ENCODE measurements around the gene VAX1.

The VAX1 gene

DNA sequence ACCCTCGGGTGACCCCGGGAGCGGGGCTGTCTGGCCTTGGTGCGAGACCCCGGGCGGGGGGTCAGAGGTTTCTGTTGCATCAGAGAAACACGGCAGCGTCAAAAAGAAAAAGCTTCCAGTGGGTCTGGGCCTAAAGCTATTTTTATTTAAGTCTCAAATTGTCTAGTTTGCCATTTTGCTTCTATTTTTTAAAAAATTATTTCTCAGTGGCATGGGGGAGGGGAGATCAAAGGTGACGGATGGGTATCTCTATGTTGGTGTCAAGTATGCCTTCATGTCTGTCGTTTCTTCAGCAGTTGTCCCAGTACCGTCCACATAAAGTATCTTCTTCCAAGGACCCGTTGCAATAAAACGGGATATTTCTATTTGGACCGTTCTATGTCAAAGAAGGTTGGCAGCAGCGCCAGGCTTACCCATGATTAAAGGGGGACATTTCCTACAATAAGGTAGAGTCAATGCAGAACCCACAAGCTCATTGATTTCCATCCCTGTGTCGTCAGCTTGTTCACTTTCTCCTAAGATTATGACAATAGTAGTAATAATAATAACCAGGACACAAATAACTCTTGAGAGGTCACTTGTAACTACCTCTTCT lies 26.0 kb upstream of the VAX1 start:
- no peak for DNase-seq (ENCODE audit: low read depth)

DNA sequence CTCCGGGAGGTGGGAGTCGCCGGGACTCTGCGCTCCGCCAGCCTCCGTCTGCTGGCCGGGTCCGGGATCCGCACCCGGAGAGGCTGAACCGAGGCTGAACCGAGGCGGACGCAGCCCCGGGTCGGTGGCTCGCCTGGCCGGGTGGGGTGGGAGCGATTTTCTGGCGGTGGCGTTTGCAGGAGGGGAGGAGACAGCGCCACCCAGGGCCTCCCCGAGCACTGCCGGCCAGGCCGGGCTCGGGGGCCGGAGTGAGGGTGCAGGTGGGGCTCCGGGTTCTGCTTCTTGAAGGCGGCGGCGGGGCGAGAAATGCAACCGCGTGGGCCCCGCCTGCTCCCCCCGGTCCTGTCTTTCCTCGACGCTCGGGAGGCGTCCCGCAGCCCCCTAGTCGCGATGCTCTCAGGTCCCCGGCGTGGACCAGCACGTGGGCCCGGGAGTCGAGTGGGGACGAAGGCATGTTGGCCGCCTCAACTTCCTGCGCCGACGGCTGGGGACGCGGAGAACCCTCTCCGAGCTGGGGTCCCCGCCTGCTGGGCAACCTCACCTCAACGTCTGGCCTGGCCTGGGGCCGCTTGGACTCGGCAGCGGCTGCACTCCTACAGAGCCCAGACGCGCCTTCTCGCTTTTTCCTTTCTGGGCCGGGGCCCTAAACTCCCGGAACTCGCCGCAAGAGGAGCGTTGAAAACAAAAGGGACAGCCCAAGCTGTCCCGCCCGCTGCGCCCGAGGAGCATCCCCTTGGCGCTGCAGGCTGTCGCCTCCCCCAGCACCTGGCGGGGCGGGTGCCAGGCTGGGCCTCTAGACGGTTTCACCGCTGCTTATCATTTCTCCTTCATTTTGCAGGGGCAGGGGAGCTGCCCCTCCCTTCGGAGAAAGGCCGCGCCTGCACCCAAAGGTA lies 25.2 kb upstream of the VAX1 start:
- DNase-seq (ENCODE audit: low read depth) = no peak

DNA sequence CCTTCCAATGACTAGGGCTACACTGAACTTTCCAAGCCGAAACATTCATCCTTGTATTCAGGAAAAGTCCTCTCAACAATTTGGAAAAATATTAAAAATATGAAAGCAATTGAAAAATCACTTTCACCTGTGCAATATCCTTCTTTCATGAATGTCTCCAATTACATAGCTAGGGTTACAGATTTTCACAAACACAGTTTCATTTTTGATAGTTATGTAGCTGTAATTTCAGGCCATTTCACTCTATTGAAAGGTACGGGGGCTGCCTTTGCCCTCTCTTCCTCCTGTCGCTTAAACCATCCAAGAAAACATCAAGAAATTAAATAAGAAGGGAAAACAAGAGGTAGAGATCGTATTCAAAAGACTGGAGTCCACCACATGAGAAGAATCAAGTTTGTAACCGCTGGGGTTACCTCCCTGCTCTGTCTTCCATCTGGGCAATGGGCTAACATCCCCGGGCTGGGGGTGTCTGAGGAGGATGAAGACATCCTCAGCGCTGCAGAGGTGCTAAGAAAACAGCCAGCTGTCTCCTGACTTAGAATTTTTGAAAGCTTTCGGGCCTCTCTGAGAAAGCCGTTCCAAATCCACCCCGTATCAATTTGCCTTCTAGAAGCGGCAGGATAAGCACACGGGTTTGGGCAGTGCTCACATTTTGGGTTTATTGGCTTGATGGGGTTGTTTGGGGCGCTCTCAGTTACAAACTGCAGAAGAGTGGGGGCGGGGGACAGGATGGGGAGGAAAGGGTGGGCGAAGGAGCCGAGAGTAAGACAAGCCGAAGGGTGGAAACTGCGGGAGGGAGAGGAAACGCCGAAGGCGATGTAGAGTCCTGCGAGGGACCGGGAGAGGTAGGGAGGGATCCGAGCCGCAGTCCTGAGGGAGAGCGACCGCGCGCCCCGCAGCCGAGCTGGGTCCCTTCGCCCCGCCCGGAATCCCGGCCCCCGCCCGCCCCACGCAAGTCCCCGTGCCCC lies 24.3 kb upstream of the VAX1 start:
- DNase-seq (ENCODE audit: low read depth) = no peak

DNA sequence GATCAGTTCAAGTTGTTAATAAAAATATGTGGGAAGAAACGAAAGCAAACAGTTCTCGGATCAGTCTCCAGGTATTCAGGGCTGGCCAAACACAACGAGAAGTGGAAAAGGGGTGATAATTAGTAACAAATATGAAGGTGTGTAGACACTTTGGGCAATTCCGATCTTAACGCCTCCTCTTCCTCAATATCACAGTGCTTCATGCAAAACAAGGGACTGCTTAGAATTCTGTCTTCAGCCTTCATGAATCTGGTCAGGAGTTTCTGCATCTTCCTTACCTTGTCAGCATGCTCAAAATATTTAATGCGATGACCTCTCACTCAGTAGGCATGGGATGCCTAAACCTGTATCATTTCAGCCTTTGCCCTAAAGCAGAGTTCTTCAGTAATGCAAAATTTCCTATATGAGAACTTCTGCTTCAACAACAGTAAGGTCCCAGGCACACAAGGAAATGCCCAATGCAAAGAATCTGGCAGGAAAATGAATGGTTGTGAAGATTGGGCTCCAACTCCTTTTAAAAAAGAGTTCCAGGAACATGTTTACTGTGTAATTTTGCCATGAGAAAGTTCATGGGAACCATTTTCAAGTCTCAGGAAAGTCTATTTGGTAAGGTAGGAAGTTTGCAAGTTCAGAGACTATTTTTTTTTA lies 23.4 kb upstream of the VAX1 start:
- no peak for DNase-seq (ENCODE audit: low read depth)

DNA sequence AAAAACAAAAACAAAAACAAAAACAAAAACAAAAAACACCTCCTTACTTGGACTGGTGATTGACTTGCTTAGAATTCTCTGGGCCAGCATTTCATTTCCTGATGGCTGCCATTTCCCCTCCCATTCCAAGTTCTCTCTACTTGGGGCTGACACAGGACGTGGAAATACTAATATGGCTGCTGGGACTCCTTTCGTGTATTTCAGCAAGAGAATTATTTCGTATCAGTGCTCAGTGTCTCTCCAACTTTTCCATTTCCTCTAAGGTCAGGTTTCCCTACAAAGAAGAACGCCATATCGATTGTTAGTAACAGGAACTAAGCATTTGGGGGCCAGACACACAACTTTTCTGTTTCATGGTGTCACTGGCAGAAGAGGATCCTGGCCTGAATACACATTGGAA lies 22.5 kb upstream of the VAX1 start:
- no peak for DNase-seq (ENCODE audit: low read depth)

DNA sequence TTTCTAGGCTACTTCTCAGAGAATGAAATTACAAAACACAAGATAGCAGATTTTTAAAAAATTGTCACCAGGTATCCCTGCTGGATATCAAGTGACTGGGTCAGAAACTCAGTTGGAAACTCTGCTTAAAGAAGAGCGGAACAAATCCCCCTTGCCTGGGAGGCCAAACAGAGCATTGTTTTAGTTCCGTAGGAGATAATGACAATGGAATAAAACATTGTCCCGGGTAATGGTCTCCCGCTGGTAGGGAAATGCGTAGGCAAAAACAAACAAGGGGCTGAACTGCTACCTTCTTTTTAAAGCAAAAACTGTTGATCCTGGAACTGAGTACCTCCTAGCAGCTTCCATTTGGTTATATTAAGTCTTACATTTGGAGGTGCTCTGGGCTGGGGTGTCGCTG lies 21.3 kb upstream of the VAX1 start:
- no peak for DNase-seq (ENCODE audit: low read depth)

DNA sequence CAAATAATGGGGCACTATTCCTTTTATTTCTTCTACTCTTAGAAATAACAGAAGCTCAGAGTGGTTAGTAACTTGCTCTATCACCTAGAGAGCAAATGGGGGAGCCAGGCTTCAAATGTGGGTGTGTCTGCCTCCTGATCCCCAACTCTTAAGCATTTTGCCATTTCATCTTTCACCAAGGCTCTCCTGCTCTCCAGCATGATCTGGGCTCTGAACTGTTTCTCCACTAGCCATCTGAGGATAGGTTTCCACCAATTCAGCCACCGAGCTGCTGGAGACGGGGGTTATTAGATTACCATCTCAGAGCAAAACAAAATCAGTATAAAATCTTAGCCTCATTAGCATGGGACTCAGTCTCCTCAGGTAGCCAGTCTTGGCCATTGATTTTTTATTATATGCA lies 20.2 kb upstream of the VAX1 start:
- DNase-seq (ENCODE audit: low read depth) = no peak

DNA sequence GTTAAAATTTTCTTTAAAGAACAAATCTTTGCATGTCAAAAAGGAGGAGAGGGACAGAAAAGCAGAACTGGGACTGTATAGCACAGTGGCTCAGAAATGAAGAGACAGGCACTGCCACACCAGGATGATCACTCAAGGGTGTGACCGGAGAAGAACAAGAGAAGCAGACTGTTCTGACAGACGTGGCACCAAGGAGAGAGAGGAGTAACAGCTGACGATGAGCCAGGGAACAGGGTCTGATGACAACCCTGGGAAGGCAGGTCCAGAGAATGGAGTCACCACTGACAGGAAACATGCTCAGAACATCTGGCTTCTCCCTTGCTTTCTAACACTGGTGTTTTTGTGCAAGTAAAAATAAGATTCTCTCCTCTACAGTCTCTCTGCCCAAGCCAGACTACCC lies 14.6 kb upstream of the VAX1 start:
- no peak for DNase-seq (ENCODE audit: low read depth)

DNA sequence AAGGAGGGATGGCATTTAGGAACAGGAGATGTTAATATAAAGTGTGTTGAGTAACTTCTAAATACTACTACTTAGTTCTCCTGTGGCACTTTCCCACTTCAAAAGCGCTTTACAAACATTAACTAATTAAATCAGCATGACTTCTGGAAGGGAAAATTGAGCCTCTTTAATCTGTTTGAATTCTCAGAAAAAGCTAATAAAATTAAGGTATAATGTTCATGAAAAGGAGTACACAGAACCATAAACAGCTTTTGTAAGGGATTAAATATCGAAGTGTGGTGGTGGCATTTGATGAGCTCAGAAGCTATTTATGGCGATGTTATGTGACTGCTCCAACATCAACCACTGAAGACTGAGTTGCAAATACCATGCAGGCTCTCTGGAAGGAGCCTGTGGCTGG lies 10.2 kb upstream of the VAX1 start:
- no peak for DNase-seq (ENCODE audit: low read depth)

DNA sequence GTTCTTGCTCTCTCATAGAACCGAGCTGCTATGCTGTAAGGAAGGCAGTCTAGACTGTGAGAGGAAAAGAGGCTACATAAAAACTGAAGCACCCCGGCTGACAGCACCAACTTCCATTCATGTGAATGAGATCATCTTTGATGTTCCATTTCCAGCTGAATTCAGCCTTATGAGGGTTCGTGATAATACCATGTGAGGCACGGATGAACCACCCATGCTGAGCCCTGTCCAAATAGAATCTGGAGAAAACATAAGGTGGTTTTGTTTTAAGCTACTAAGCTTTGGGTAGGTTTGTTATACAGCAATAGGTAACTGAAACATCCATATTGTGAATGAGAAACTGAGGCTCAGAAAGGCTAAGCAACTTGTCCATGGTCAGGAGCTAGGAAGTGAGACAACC lies 6.9 kb upstream of the VAX1 start:
- no peak for DNase-seq (ENCODE audit: low read depth)

DNA sequence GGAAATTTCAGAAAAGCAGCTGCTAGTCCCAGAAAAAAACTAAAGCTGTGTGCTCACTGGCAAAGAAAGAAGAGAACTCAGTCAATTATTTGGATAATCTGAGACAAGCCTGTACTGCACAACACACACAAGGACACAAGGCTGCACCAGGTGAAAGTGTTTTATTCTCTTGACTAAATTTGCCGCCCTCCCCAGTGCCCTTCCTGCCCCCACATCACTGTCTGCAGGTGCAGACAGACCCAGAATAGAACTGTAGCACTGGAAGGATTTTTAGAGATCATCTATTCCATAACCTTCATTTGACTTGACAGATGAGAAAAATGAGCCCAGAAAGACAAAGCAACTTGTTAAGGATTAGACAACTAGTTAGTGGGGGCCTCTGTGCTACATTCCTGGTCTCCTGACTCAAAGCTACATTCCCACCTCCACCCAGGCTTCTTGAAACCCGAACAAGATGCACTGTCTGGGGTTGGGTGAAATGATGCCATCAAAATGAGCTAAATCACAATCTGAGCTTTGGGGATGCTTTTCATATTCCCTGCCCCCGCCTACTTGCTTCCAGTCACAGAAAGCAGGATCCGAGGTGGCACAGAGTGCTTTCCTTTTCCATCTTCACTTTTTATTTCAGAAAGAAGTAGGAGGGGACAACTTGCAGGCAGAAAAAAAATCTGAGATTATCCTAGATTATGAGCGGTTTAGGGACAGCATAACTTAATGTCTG lies 5.2 kb upstream of the VAX1 start:
- DNase-seq (ENCODE audit: low read depth) = no peak

DNA sequence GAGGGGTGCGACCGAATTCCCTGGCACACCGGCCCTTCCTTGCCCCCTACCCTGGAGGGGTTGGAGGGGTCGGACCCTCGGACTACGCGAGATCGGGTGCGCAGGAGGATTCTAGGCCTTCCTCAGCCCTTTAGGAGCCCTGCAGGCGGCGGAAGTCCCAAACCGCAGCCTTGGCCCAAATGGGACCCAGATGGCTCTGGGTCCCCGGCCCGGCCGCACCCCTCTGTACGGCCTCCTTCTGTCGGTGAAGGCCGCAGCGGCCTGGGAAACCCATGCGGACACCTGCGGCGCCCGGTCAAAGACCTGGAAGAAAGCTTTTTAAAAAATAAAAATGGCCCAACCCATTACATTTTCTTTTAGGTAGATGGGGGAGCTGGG lies 2.4 kb upstream of the VAX1 start:
- no peak for DNase-seq (ENCODE audit: low read depth)

DNA sequence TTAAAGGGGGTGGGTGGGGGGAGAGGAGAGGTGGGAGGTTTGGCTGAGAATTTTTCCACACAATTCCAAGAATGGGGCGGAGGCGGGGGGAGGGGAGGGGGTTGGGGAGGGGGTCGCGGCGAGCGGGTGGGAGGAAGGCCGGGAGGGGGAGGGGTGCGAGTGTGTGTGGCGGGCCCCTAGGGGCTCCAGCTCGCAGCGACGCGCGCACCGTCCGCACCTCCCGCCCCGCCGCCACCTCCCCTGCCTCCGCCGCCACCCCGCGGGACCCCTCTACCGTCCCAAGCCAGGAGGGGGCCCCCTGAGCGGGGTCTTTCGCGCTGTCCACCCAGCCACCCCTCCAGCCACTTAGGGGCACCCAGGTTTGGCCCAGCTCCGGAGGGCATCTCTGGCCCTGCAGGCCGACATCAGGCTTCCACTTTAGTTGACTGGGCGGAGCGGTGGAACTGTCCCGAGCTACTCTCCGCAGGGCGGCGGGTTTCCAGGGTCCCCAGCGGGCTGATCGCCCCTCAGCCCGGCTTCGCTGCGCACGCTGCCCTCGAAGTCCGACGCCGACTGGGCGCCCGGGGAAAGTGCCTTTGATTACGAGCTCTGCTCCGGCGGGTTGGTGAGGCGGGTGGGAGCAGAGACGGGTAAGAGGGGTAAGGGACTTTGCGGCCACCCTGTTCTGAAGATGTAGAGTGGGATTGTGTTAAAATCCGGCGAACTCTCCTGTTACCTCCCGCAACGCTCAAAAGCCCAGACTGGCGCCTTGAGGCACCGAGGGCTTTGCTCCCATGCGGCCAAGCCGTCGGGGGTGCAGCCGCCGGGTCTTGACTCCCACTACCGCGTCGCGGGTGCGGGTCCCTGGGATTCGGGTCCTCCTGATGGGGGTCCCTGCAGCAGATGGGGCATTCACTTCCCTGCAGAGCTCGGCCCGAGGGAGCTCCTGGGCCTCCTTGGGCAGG lies 1.8 kb upstream of the VAX1 start:
- no peak for DNase-seq (ENCODE audit: low read depth)

DNA sequence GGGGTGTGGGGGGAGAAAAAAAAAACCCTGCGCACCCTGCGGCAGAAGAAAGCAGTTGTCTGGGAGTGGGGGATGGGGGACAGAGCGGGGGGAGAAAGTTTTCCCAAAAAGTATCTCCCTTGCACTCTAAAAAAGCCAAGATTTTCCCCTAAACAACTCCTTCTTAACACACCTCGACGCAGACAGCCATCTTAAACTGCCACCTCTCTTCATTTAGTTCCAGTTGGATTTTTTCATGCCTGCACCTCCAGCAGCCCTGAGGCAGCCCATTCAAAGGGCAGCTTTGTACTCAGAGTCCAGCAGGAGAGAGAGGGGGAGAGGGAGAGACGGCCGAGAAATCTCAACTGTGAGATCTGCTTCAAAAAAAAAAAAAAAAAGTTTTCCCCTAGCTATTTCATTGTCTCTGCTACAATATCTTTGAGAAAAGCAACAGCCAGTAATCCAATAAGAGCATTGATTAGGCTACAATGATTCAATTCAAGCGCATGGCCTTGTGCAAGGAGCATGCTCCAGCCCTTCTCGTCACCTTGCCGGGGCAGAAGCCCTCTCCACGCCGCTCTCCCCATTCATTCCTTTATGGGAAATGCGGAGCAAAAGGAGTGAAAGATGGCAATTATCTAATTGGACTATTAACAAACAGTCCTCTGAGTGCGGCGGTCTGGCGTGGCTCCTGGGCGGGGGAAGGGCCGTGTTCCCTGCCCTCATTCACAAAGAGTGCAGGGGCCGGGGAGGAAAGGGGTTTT lies 939 bp upstream of the VAX1 start:
- no peak for DNase-seq (ENCODE audit: low read depth)

DNA sequence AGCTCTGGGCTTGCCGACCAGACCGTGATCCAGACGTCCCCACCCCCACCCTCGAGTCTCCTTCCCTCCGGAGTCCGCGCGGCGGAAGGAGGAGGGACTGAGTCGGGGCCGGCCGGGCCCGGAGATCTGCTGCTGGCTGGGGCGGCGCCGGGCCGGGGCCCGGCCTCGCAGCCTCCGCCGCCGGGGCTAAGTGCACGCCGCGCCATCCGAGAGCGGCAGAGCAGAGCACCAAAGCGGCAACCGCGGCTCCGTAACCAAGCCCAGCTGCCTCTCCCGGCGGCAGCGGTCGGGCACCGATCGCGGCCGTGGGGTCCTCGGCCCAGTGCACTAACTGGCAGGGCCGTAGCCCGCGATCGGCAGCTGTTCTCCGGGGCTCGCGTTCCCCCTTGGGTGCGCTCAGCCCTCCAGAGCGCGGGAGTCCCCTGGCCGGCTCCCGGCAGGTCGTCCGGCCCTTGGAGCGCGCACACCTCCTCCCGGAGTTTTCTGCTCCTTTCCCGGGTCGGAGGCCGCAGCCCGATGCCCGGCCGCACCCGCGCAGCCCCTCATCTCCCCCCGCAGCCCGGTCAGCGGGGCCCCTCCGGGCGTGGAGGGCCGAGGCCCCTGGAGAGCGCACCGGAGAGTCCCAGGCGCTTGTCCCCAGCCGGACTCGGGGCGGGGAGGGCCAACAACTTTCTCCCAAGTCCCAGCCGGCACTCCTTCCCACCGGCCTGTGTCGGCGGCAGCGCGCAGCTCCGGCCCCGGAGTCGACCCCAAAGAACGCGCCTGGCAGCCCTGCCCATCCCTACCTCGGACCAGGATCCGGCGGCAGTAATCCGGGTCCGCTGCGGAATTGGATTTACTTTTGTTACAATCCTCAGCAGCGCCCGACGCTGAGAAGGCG lies 799 bp downstream of the VAX1 start:
- DNase-seq (ENCODE audit: low read depth) = no peak

DNA sequence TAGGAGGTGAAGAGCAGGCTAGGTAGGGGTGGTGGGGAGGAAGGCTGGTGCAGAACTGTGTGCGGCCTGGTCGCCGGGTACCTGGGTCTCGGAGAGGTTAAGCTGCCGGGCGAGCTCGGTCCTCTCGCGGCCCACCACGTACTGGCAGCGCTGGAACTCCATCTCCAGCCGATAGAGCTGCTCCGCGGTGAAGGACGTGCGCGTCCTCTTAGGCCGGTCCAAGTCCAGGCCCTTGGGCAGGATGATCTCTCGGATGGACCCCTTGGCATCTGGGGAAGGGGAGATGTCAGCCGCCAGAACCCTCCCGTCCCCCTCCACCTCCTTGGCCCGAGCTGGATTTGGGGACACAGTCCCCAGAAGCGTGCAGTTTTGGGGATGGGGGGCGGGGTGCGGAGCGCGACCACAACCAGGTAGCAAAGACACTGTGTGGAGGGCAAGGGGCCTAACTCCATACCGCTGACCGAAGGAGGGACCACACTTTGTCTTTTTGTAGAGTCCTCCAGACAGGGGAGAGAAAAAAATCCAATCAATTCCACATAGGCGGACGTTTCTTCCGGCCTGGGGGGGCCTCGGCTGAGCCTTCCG lies 1.6 kb downstream of the VAX1 start:
- no peak for DNase-seq (ENCODE audit: low read depth)

DNA sequence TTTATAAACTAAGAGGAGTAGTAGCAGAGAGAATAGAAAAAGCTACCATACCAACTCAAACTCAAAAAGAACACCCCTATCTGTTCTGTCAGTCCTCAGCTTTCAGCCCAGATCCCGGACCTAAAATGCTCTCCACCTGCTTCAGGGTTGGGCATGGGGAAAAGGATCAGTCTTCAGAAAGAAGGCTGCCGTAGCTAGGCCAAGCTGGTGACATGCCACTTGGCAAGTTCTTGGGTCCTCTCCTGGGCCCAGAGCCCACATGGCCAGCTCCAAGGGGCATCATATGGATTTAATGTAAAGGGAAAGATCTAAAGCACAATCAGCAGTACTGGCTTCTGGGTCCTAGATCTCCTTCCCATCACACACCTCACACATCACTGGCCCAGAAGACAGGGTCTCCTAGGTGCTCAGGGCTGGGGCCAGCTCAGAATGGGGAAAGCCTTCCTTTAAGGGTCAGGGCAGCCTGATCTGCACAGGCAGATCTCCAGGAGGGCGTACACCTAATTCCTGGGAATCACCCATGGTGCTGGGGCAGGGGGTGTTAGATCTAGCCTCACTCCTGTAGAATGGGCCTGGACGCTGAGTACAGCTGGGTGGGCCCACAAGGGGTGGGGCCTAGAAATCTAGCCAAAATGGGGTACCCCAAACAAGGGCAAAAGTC lies 2.5 kb downstream of the VAX1 start:
- DNase-seq (ENCODE audit: low read depth) = no peak

DNA sequence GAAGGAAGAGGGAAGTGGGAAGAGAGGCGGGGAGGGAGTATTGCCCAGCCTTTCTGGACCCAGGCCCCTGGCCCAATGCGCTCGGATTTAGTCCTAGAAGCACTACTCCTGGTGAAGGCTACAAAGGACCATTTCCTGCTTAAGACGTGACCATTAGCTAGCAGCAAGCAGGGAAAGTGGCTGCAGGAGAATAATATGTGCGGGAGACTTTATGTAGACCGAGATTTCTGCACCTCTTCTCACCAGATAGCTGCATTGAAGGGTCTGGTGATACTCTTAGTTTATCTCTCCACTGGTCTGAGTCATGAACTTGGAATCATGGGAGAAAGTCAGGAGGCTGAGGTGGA lies 3.1 kb downstream of the VAX1 start:
- DNase-seq (ENCODE audit: low read depth) = no peak

All from ELR (cell line).